GM12875 (cell line): ENCODE measurements around the gene WHAMM.
"Not testable (repeated sequence)": the region's sequence is repeated elsewhere in the genome, so short reads cannot be mapped to it uniquely, and the experiment has no call there.

Experiments
- H3K4me3 ChIP-seq: one replicate; pipeline ENCODE4 v1.5.1; 2011; ENCODE audit warnings: low read depth, low read length, control low read depth
- CTCF ChIP-seq: IDR thresholded peaks from 2 replicates; pipeline ENCODE4 v1.5.1; 2011; ENCODE audit warnings: low read depth, mild to moderate bottlenecking, control low read depth, inconsistent platforms, low read length, moderate library complexity, borderline replicate concordance; ENCODE audit not compliant: insufficient read depth

The WHAMM gene

DNA sequence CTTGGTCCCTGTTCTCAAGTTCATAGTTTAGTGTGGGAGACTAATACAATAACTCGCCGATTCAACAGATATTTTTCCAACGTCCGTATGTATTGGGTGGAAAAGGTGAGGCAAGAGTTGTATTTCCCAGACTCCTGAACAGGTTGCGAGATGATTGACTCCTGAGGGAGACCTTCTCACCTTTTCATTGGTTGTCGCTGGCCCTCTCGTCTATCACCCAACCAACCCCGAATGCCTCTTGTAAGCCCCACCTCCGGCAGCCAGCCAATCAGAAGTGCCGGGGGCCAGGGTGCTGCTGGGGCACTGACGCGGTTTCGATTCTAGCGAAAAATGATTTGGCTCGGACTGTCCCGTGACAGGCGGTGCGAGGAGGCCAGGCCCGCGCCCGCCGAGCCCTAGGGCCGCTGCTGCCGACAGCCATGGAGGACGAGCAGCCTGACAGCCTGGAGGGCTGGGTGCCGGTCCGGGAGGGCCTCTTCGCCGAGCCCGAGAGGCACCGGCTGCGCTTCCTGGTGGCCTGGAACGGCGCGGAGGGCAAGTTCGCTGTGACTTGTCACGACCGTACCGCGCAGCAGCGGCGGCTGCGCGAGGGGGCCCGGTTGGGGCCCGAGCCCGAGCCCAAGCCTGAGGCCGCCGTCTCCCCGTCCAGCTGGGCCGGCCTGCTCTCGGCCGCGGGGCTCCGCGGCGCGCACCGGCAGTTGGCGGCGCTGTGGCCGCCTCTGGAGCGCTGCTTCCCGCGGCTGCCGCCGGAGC is at the start of gene WHAMM:
Gene WHAMM (plus strand): TSS at position 321 of the 753 bp plus-strand sequence. CDS start 99 bp downstream, at position 420.
- peak within 1 kb of the TSS; percentile 94 for H3K4me3 ChIP-seq
- TF ChIP-seq CTCF: peak; percentile 29; the same call in 1 of the 2 replicates

- no peak overlapping the region for H3K4me3 ChIP-seq
- no peak for TF ChIP-seq CTCF
Observed at GRCh38 chr15:82763361-82764116, 45.9 kb upstream of the WHAMM start.

- no peak for TF ChIP-seq CTCF
- H3K4me3 ChIP-seq: no peak overlapping the region
Observed at GRCh38 chr15:82764117-82764490, 45.3 kb upstream of the WHAMM start.

DNA sequence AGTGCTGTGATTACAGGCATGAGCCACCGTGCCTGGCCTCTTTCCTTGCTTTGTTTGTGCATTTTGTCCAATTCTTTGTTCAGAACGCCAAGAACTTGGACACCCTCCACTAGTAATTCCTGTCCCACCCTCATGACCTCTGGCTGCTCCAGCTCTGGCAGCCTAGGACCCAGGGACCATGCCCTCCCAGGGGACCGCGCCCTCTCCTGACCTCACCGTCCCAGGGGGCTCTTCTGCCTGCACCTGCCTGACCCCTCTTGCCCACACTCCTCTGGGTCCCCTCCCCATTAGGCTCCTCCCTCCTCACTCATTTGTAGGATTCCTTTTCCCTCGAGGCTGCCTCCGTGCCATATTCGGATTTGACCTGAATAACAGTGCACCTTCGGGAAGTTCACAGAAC is 44.7 kb upstream of the WHAMM start:
- no peak for TF ChIP-seq CTCF
- H3K4me3 ChIP-seq: no peak overlapping the region

DNA sequence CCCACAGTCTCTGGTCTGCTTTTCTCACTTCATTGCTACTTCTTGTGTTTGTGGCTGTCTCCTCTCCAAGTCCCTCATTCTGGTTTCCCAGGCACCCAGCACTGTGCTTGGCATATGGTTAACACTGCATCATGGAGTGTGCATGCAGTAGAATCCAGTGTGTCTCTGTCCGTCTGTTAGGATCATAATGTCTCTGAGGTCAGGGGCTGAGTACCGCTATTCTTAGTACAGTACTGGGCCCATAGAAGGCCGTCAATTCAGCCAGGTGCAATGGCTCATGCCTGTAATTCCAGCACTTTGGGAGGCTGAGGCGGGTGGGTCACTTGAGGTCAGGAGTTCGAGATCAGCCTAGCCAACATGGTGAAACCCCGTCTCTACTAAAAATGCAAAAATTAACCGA is 43.2 kb upstream of the WHAMM start:
- H3K4me3 ChIP-seq: not testable (repeated sequence)

DNA sequence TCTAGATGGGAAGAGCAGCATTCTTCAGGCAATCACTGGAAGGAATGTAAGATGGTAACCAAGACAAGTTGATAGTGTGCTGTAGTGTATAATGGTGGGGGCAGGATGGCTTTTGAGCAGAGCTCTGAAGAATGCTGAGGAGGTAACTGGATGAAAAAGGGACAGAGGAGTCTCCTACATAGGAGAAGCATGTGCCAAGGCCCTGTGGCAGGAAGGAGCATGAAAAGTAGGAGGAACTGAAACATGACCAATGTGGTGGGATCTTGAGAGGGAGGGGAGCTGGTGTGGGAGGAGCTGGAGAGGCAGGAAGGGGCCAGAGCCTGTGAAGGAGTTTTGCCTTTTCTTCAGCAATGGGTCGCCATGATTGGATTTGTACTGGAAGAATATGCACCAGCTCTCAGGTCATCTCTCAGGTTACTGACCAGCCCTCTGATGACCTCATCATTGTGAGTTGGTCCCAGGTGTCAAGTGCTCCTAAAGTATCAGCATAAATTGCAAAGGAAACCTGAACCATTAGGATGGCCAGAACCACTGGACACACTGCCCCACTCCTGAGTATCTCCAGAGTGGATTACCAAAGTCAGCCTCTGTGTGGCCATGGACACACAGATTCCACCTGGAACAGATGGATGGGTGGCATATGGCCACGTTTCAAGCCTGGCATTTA is 42.1 kb upstream of the WHAMM start:
- no peak for TF ChIP-seq CTCF
- no peak overlapping the region for H3K4me3 ChIP-seq

GRCh38 chr15:82768414-82769054 is 40.9 kb upstream of the WHAMM start:
- H3K4me3 ChIP-seq: no peak overlapping the region
- no peak for TF ChIP-seq CTCF
